ENCODE data around the gene PLD3. TPM values are rescaled to one million over a fixed set of nuclear protein-coding genes. Genes with fewer than 3 reads are reported as not detected.

Gene PLD3
- polyA plus RNA-seq, 1 donor = 201 TPM

Other genes starting within 250 kb of the PLD3 start
- gene MAP3K10, start 157.3 kb upstream of the PLD3 start, polyA plus RNA-seq (ENCODE audit: insufficient read length) = 16.3 TPM
- 0.25 TPM for gene TTC9B, start 130.3 kb upstream of the PLD3 start, polyA plus RNA-seq (ENCODE audit: insufficient read length)
- gene CCNP, start 122.0 kb upstream of the PLD3 start, polyA plus RNA-seq (ENCODE audit: insufficient read length) = 1.2 TPM
- 191 TPM for gene AKT2, start 63.4 kb upstream of the PLD3 start, polyA plus RNA-seq (ENCODE audit: insufficient read length)
- 8.4 TPM for gene C19orf47, start 298 bp upstream of the PLD3 start, polyA plus RNA-seq (ENCODE audit: insufficient read length)
- gene HIPK4, start 41.5 kb downstream of the PLD3 start, polyA plus RNA-seq (ENCODE audit: insufficient read length) = 0.20 TPM
- 10.4 TPM for gene PRX, start 64.7 kb downstream of the PLD3 start, polyA plus RNA-seq (ENCODE audit: insufficient read length)
- gene SERTAD1, start 77.3 kb downstream of the PLD3 start, polyA plus RNA-seq (ENCODE audit: insufficient read length) = 5.7 TPM
- 30.6 TPM for gene SERTAD3, start 95.6 kb downstream of the PLD3 start, polyA plus RNA-seq (ENCODE audit: insufficient read length)
- 26.7 TPM for gene BLVRB, start 117.0 kb downstream of the PLD3 start, polyA plus RNA-seq (ENCODE audit: insufficient read length)
- gene SPTBN4, start 118.3 kb downstream of the PLD3 start, polyA plus RNA-seq (ENCODE audit: insufficient read length) = 1.2 TPM
- gene SHKBP1, start 228.2 kb downstream of the PLD3 start, polyA plus RNA-seq (ENCODE audit: insufficient read length) = 48.2 TPM

Data from left kidney (tissue), 1 donor.